VCaP (cell line): ENCODE results near the gene ZDHHC8.
A peak's percentile ranks its signal among the peaks of the same experiment; 100 is the strongest.

Source experiments
- H3K27ac ChIP-seq: fragments of 450-650 bp; 2 replicates; pipeline ENCODE4 v1.5.1; 2017
- TF ChIP-seq, protein P1 (sequence below): fragments of 450-650 bp; conservative IDR thresholded peaks from 2 replicates; pipeline ENCODE4 v1.5.1; 2017; ENCODE audit warnings: mild to moderate bottlenecking, moderate library complexity

Gene ZDHHC8

GRCh38 chr22:20117633-20118299 is 13.8 kb upstream of the ZDHHC8 start:
- peak overlapping the region; percentile 92 for H3K27ac ChIP-seq
- TF ChIP-seq, protein P1, sequence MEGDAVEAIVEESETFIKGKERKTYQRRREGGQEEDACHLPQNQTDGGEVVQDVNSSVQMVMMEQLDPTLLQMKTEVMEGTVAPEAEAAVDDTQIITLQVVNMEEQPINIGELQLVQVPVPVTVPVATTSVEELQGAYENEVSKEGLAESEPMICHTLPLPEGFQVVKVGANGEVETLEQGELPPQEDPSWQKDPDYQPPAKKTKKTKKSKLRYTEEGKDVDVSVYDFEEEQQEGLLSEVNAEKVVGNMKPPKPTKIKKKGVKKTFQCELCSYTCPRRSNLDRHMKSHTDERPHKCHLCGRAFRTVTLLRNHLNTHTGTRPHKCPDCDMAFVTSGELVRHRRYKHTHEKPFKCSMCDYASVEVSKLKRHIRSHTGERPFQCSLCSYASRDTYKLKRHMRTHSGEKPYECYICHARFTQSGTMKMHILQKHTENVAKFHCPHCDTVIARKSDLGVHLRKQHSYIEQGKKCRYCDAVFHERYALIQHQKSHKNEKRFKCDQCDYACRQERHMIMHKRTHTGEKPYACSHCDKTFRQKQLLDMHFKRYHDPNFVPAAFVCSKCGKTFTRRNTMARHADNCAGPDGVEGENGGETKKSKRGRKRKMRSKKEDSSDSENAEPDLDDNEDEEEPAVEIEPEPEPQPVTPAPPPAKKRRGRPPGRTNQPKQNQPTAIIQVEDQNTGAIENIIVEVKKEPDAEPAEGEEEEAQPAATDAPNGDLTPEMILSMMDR, result no peak

- TF ChIP-seq, protein P1, result no peak
- peak overlapping the region; percentile 92 for H3K27ac ChIP-seq
Measured at GRCh38 chr22:20118300-20119020, 13.1 kb upstream of the ZDHHC8 start.

GRCh38 chr22:20121856-20122415 is 9.7 kb upstream of the ZDHHC8 start:
- peak overlapping the region; percentile 92; the same call in 1 of the 2 replicates for H3K27ac ChIP-seq
- TF ChIP-seq, protein P1, result no peak

DNA sequence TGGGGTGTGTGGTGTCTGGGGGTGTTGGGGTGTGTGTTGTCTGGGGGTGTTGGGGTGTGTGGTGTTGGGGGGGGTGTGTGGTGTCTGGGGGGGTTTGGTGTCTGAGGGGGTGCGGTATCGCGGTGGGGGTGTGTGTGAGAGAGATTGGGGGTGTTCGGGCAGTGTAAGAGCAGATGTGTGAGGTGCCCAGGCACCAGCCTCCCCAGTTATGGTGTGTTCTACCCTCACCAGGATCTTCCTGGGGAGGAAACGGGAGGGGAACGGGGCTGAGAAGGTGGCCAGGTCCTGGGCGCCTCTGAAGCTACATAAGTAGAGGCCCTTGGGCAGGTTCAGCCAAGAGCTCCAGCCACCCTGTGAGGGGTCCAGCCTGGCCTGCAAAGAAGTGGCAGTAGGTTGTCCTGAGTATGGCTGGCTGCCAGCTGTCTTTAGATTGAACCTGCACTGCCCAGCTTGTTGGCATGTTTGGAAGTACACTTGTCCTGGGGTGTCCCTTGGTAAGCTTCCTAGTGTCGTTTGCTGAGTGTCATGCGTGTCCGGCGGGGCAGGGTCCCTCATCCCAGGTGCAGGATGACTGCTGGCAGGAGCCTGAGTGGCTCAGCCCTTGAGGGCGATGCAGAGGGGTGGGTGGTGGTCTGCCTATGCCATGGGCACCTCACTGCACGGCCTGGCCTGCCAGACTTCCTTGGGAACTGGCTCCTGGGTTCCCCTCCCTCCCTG is 8.1 kb upstream of the ZDHHC8 start:
- TF ChIP-seq, protein P1, result no peak
- no peak overlapping the region for H3K27ac ChIP-seq

- TF ChIP-seq, protein P1, result no peak
- H3K27ac ChIP-seq, result no peak overlapping the region
Measured at GRCh38 chr22:20124083-20124787, 7.4 kb upstream of the ZDHHC8 start.

- TF ChIP-seq, protein P1, result no peak
Measured at GRCh38 chr22:20125201-20126174, 6.1 kb upstream of the ZDHHC8 start.

More at GRCh38 chr22:20125201-20126174, 6.1 kb upstream of the ZDHHC8 start:
- 0 out of 2 replicates have a peak overlapping the region, but pooled peaks have one; percentile 4 for H3K27ac ChIP-seq
